SK-N-SH (cell line): ENCODE measurements around the gene SELENOM. TPM values are rescaled to one million over a fixed set of nuclear protein-coding genes. Genes with fewer than 3 reads are reported as not detected.

Source experiments
- CTCF ChIA-PET: fragments of 300-600, 350-600 bp; formaldehyde crosslinking; extraction: SDS; loops from one replicate; lab custom pipeline; 2021; lab: Yijun Ruan, JAX
- POLR2A ChIA-PET: fragments of 350-600 bp; sonication (Branson Sonifier 250); formaldehyde crosslinking; extraction: SDS; loops from one replicate; lab custom pipeline; 2020; ENCODE audit warnings: antibody characterized with exemption, inconsistent platforms; lab: Yijun Ruan, JAX
- DNase-seq: peaks from one replicate; pipeline ENCODE4 v3.0.0; 2012
- H2AFZ ChIP-seq: fragments of 200-600 bp; sonication (generic); 2 replicates; pipeline ENCODE4 v1.8.1; 2016; ENCODE audit warnings: antibody characterized with exemption, mild to moderate bottlenecking, low read depth
- H3F3A ChIP-seq: fragments of 200-600 bp; sonication (generic); replicated peaks from 2 replicates; pipeline ENCODE3; 2016; ENCODE audit warnings: antibody characterized with exemption, mild to moderate bottlenecking; ENCODE audit not compliant: insufficient read depth
- H3K27ac ChIP-seq, 2 experiments: fragments of 200-500 bp in 1 of 2; fragments of 200-600 bp in 1 of 2; sonication (Bioruptor generic) in 1 of 2; sonication (generic), shearing (Covaris generic) in 1 of 2; 2 replicates each; pipeline versions ENCODE4 v1.5.1 to v1.6.1; 2014 to 2016; ENCODE audit warnings: low read depth in 2 of 2, inconsistent platforms in 1 of 2, low read length in 1 of 2, mild to moderate bottlenecking in 1 of 2, mixed read lengths in 1 of 2
- H3K27me3 ChIP-seq: fragments of 200-600 bp; sonication (generic), shearing (Covaris generic); 2 replicates; pipeline ENCODE4 v1.6.1; 2016; ENCODE audit warnings: mixed run types; ENCODE audit not compliant: insufficient read depth
- H3K36me3 ChIP-seq, 2 experiments: fragments of 200-500 bp in 1 of 2; fragments of 200-600 bp in 1 of 2; sonication (Bioruptor generic) in 1 of 2; sonication (generic) in 1 of 2; replicated peaks in 1 of 2; 2 replicates each; pipeline versions ENCODE3 to v1.5.1; 2014 to 2016; ENCODE audit warnings: low read length in 1 of 2, mild to moderate bottlenecking in 1 of 2; ENCODE audit not compliant: insufficient read depth in 2 of 2, control insufficient read depth in 1 of 2
- H3K4me1 ChIP-seq, 2 experiments: fragments of 200-500 bp in 1 of 2; fragments of 200-600 bp in 1 of 2; sonication (Bioruptor generic) in 1 of 2; sonication (generic), shearing (Covaris generic) in 1 of 2; 2 replicates each; pipeline versions ENCODE4 v1.5.1 to v1.6.1; 2014 to 2016; ENCODE audit warnings: low read depth in 1 of 2, low read length in 1 of 2, mixed run types in 1 of 2; ENCODE audit not compliant: insufficient read depth in 2 of 2, control insufficient read depth in 1 of 2
- H3K4me2 ChIP-seq: fragments of 200-600 bp; sonication (generic), shearing (Covaris generic); 2 replicates; pipeline ENCODE4 v1.6.1; 2017; ENCODE audit warnings: mixed run types
- H3K4me3 ChIP-seq, 2 experiments: fragments of 200-500 bp in 1 of 2; fragments of 200-600 bp in 1 of 2; sonication (Bioruptor generic) in 1 of 2; sonication (generic), shearing (Covaris generic) in 1 of 2; 2 replicates each; pipeline versions ENCODE4 v1.5.1 to v1.8.1; 2014 to 2016; ENCODE audit warnings: low read depth in 2 of 2, inconsistent platforms in 1 of 2, low read length in 1 of 2, mild to moderate bottlenecking in 1 of 2, mixed read lengths in 1 of 2, moderate library complexity in 1 of 2
- H3K79me2 ChIP-seq: fragments of 200-600 bp; sonication (generic); 2 replicates; pipeline ENCODE4 v1.8.1; 2017; ENCODE audit warnings: mild to moderate bottlenecking; ENCODE audit not compliant: insufficient read depth
- H3K9ac ChIP-seq: fragments of 200-600 bp; sonication (generic); 2 replicates; pipeline ENCODE4 v1.6.1; 2017; ENCODE audit warnings: mixed run types
- H3K9me2 ChIP-seq: fragments of 200-600 bp; sonication (generic); 2 replicates; pipeline ENCODE4 v1.6.1; 2017; ENCODE audit warnings: mixed run types
- H3K9me3 ChIP-seq: fragments of 200-600 bp; sonication (generic); 2 replicates; pipeline ENCODE4 v1.6.1; 2017; ENCODE audit warnings: mixed run types, mild to moderate bottlenecking, moderate library complexity
- H4K20me1 ChIP-seq: fragments of 200-600 bp; sonication (generic); 2 replicates; pipeline ENCODE4 v1.6.1; 2017; ENCODE audit warnings: mild to moderate bottlenecking, mixed run types; ENCODE audit not compliant: insufficient read depth
- CHD2 ChIP-seq: fragments of 150-350 bp; IDR thresholded peaks from 2 replicates; pipeline ENCODE4 v1.6.1; 2018; ENCODE audit warnings: low read length; ENCODE audit not compliant: partially characterized antibody
- EZH2phosphoT487 ChIP-seq: fragments of 200-600 bp; sonication (generic); IDR thresholded peaks from 2 replicates; pipeline ENCODE4 v1.6.1; 2017; ENCODE audit warnings: low read depth, mixed run types, mild to moderate bottlenecking, antibody characterized with exemption, moderate library complexity, borderline replicate concordance
- FOXM1 ChIP-seq: IDR thresholded peaks from 2 replicates; pipeline ENCODE4 v1.4.0; 2012; ENCODE audit warnings: low read depth, mild to moderate bottlenecking
- GATA2 ChIP-seq: sonication (generic); formaldehyde crosslinking; IDR thresholded peaks from 2 replicates; pipeline ENCODE4 v1.5.0; 2020; ENCODE audit warnings: mild to moderate bottlenecking, missing genetic modification reagents
- MXI1 ChIP-seq: IDR thresholded peaks from 2 replicates; pipeline ENCODE4 v1.6.1; 2012; ENCODE audit warnings: mild to moderate bottlenecking, low read depth, low read length, improper control_type of control experiment
- NRF1 ChIP-seq: IDR thresholded peaks from 2 replicates; pipeline ENCODE4 v1.6.1; 2012; ENCODE audit warnings: low read depth, mild to moderate bottlenecking, low read length
- POLR2AphosphoS5 ChIP-seq: IDR thresholded peaks from 2 replicates; pipeline ENCODE4 v1.6.1; 2012; ENCODE audit warnings: low read depth, low read length
- RAD21 ChIP-seq: IDR thresholded peaks from 2 replicates; pipeline ENCODE4 v1.6.1; 2012; ENCODE audit warnings: mild to moderate bottlenecking, low read length
- RFX5 ChIP-seq: IDR thresholded peaks from 2 replicates; pipeline ENCODE4 v1.6.1; 2012; ENCODE audit warnings: mild to moderate bottlenecking, improper control_type of control experiment, low read length
- SMC3 ChIP-seq: IDR thresholded peaks from 2 replicates; pipeline ENCODE4 v1.6.1; 2012; ENCODE audit warnings: low read depth, low read length, improper control_type of control experiment
- TAF1 ChIP-seq: IDR thresholded peaks from 2 replicates; pipeline ENCODE4 v1.6.1; 2012; ENCODE audit warnings: low read depth, mild to moderate bottlenecking, low read length, moderate library complexity, borderline replicate concordance
- WGBS: methylation state at CpG from one replicate; pipeline ENCODE4 v1.1.6; 2017; ENCODE audit warnings: low lambda C conversion rate; 5-methylcytosine and 5-hydroxymethylcytosine counted together
- polyA plus RNA-seq, 3 experiments: library from polyadenylated mRNA; depleted of rRNA; stranded (reverse); fragments of >200 nt; gene quantifications; 2 replicates each; pipeline ENCODE4 v1.2.3, GENCODE V29; 2012
- TF ChIP-seq, protein P1 (sequence below): fragments of 200-600 bp; sonication (generic); IDR thresholded peaks from 2 replicates; pipeline ENCODE4 v1.6.1; 2017; ENCODE audit warnings: antibody characterized with exemption, mild to moderate bottlenecking, moderate library complexity
- TF ChIP-seq, protein P2 (sequence below): IDR thresholded peaks from 2 replicates; pipeline ENCODE4 v1.4.0; 2012; ENCODE audit warnings: low read depth

The SELENOM gene
- 97.1 and 117 TPM in 2 replicates for polyA plus RNA-seq (2012; rRNA removed)
- polyA plus RNA-seq (2012; cell fraction: cytosol; rRNA removed), result 55.2 and 84.3 TPM in 2 replicates
- polyA plus RNA-seq (2012; cell fraction: nucleus; rRNA removed), result 81.0 and 129 TPM in 2 replicates

GRCh38 chr22:31107178-31107893 is at the start of gene SELENOM:
Gene SELENOM (minus strand): TSS chr22:31107568. CDS start chr22:31107505, 63 bp downstream.
- Histone ChIP-seq H3K4me1 (peaks cover 0 to 13% of the 10 kb centered on the region in 2 experiments; a peak in 1 of 4 replicates), H3K4me3 (peak within 1 kb of the TSS; percentile 86 to 94), H3K9me2 (no peaks in the 10 kb centered on the region), H4K20me1 (no peaks in the 10 kb centered on the region), H3F3A (peaks cover 11% of the 10 kb centered on the region), H3K4me2 (peak within 1 kb of the TSS; percentile 93), H3K9me3 (no peaks in the 10 kb centered on the region), H2AFZ (peak within 1 kb of the TSS; percentile 97; the same call in 1 of the 2 replicates), H3K27me3 (no peaks in the 10 kb centered on the region), H3K36me3 (peaks cover 0 to 10% of the 10 kb centered on the region in 2 experiments), H3K27ac (peak within 1 kb of the TSS; percentile 67 to 85), H3K79me2 (peaks cover 13% of the 10 kb centered on the region; the same call in 1 of the 2 replicates), H3K9ac (peak within 1 kb of the TSS; percentile 98)
- TF ChIP-seq GATA2 (CRISPR knock-in tag), result no peak
- TF ChIP-seq, protein P1, sequence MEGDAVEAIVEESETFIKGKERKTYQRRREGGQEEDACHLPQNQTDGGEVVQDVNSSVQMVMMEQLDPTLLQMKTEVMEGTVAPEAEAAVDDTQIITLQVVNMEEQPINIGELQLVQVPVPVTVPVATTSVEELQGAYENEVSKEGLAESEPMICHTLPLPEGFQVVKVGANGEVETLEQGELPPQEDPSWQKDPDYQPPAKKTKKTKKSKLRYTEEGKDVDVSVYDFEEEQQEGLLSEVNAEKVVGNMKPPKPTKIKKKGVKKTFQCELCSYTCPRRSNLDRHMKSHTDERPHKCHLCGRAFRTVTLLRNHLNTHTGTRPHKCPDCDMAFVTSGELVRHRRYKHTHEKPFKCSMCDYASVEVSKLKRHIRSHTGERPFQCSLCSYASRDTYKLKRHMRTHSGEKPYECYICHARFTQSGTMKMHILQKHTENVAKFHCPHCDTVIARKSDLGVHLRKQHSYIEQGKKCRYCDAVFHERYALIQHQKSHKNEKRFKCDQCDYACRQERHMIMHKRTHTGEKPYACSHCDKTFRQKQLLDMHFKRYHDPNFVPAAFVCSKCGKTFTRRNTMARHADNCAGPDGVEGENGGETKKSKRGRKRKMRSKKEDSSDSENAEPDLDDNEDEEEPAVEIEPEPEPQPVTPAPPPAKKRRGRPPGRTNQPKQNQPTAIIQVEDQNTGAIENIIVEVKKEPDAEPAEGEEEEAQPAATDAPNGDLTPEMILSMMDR, result peak; percentile 98
- no peak for TF ChIP-seq CHD2
- TF ChIP-seq RAD21, result peak; percentile 92
- TF ChIP-seq POLR2AphosphoS5, result peak; percentile 76
- peak; percentile 97 for TF ChIP-seq SMC3
- no peak for TF ChIP-seq FOXM1
- TF ChIP-seq MXI1, result peak; percentile 42; the same call in 1 of the 2 replicates
- no peak for TF ChIP-seq EZH2phosphoT487
- TF ChIP-seq, protein P2, sequence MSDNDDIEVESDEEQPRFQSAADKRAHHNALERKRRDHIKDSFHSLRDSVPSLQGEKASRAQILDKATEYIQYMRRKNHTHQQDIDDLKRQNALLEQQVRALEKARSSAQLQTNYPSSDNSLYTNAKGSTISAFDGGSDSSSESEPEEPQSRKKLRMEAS, result peak; percentile 44; the same call in 1 of the 2 replicates
- peak; percentile 67; the same call in 1 of the 2 replicates for TF ChIP-seq TAF1
- no peak for TF ChIP-seq RFX5
- peak; percentile 60 for TF ChIP-seq NRF1
- ChIA-PET POLR2A (interaction anchor here (1.0 to 1.4 kb wide), 7 partner anchors 10 to 36 kb away, joined by 3 to 6 read pairs (median 3); partner anchors contain the start of genes INPP5J and SMTN), CTCF (interaction anchor here (0.6 to 7.4 kb wide), 35 partner anchors 8 to 236 kb away, joined by 3 to 85 read pairs (median 5); partner anchors contain the start of genes INPP5J, MORC2, PLA2G3 and RNF185)
- 3% methylated on average over 20 of the region's 67 CpGs for WGBS
- DNase-seq, result peak; percentile 98
